Thoracic aorta (tissue), 2 donors: ENCODE data around the gene KDR. TPM values are rescaled to one million over a fixed set of nuclear protein-coding genes. Genes with fewer than 3 reads are reported as not detected.

Source experiments
- ATAC-seq: fragments of 150-250 bp; one replicate; pipeline ENCODE4 v1.8.0; 2017; ENCODE audit warnings: low read depth; ENCODE audit not compliant: insufficient number of reproducible peaks, low FRiP score
- DNase-seq: peaks from one replicate; pipeline ENCODE4 v3.0.0-alpha.2; 2020; ENCODE audit warnings: low spot score
- H3K27ac ChIP-seq, 2 donors: fragments of 200-600 bp; sonication (generic); 1 replicate in 1 of 2; 2 replicates in 1 of 2; pipeline ENCODE4 v1.5.1; 2016; ENCODE audit warnings: mild to moderate bottlenecking in 2 of 2, moderate library complexity in 2 of 2
- H3K27me3 ChIP-seq: fragments of 200-600 bp; sonication (generic); replicated peaks from 2 replicates; pipeline ENCODE4 v1.6.0; 2016; ENCODE audit warnings: mild to moderate bottlenecking; ENCODE audit not compliant: insufficient read depth
- H3K36me3 ChIP-seq: fragments of 200-600 bp; sonication (generic); one replicate; pipeline ENCODE4 v1.5.1; 2016
- H3K4me1 ChIP-seq, 2 donors: fragments of 200-600 bp; sonication (generic); 1 replicate in 1 of 2; 2 replicates in 1 of 2; pipeline versions ENCODE4 v1.5.1 to v1.6.0; 2016; ENCODE audit warnings: low read depth in 2 of 2, mild to moderate bottlenecking in 1 of 2; ENCODE audit not compliant: control insufficient read depth in 1 of 2
- H3K4me3 ChIP-seq: fragments of 200-600 bp; sonication (generic); 2 replicates; pipeline ENCODE4 v1.5.1; 2016; ENCODE audit warnings: mild to moderate bottlenecking
- H3K9me3 ChIP-seq: fragments of 200-600 bp; sonication (generic); 2 replicates; pipeline ENCODE4 v1.5.1; 2016
- CTCF ChIP-seq: fragments of 200-600 bp; sonication (generic); IDR thresholded peaks from one replicate; pipeline ENCODE4 v1.5.1; 2019; ENCODE audit warnings: antibody characterized with exemption
- total RNA-seq, 2 donors: library from RNA; depleted of rRNA; stranded (reverse); fragments of >200 nt; gene quantifications; one replicate each; pipeline versions ENCODE4 v1.1.0 to v1.2.3, GENCODE V29; 2016

The KDR gene
- total RNA-seq, 2 donors from 2014 or later: 10.0 to 27.1 TPM

- H3K4me1 ChIP-seq: no peaks in the 10 kb centered on the region
- TF ChIP-seq CTCF: no peak
- no peaks in the 10 kb centered on the region for H3K36me3 ChIP-seq
- H3K9me3 ChIP-seq: no peaks in the 10 kb centered on the region
- DNase-seq (no peak), ATAC-seq (no peak)
- no peak overlapping the region for H3K4me3 ChIP-seq
- H3K27ac ChIP-seq: no peak overlapping the region
- H3K27me3 ChIP-seq: no peaks in the 10 kb centered on the region
Measured at GRCh38 chr4:55162396-55162795, 37.0 kb upstream of the KDR start.

GRCh38 chr4:55161739-55162138 is 36.3 kb upstream of the KDR start:
- Histone ChIP-seq H3K9me3 (no peaks in the 10 kb centered on the region), H3K27me3 (no peaks in the 10 kb centered on the region), H3K27ac (no peak overlapping the region), H3K4me3 (no peak overlapping the region), H3K36me3 (no peaks in the 10 kb centered on the region), H3K4me1 (no peaks in the 10 kb centered on the region)
- no peak for DNase-seq
- no peak for TF ChIP-seq CTCF
- no peak for ATAC-seq

- Histone ChIP-seq H3K4me1 (no peaks in the 10 kb centered on the region), H3K9me3 (no peaks in the 10 kb centered on the region), H3K36me3 (no peaks in the 10 kb centered on the region), H3K4me3 (no peak overlapping the region), H3K27ac (no peak overlapping the region), H3K27me3 (no peaks in the 10 kb centered on the region)
- no peak for TF ChIP-seq CTCF
- no peak for DNase-seq
- ATAC-seq: no peak
Measured at GRCh38 chr4:55159851-55160250, 34.5 kb upstream of the KDR start.

GRCh38 chr4:55158957-55159356 is 33.6 kb upstream of the KDR start:
- Histone ChIP-seq H3K4me3 (no peak overlapping the region), H3K27ac (no peak overlapping the region), H3K27me3 (no peaks in the 10 kb centered on the region), H3K36me3 (no peaks in the 10 kb centered on the region), H3K9me3 (no peaks in the 10 kb centered on the region), H3K4me1 (no peaks in the 10 kb centered on the region)
- DNase-seq (no peak), ATAC-seq (no peak)
- TF ChIP-seq CTCF: no peak

GRCh38 chr4:55157559-55158277 is 32.3 kb upstream of the KDR start:
- ATAC-seq (no peak), DNase-seq (no peak)
- TF ChIP-seq CTCF: no peak
- Histone ChIP-seq H3K36me3 (no peaks in the 10 kb centered on the region), H3K9me3 (no peaks in the 10 kb centered on the region), H3K4me1 (no peaks in the 10 kb centered on the region), H3K27me3 (no peaks in the 10 kb centered on the region), H3K4me3 (peak overlapping the region; percentile 27), H3K27ac (no peak overlapping the region)
